Forelimb muscle (tissue), 1 donor: ENCODE measurements around the gene TPH1. TPM values are rescaled to one million over a fixed set of nuclear protein-coding genes. Genes with fewer than 3 reads are reported as not detected.

Experiments
- DNase-seq: peaks from one replicate; pipeline ENCODE4 v3.0.0-alpha.2; 2013; ENCODE audit warnings: low read depth
- polyA plus RNA-seq: library from polyadenylated mRNA; unstranded; fragments of 120-200 nt; gene quantifications from one replicate; pipeline ENCODE4 v1.2.1, GENCODE V29; 2013; ENCODE audit not compliant: insufficient read length

TPH1 gene
- polyA plus RNA-seq, result 0.40 TPM

DNA sequence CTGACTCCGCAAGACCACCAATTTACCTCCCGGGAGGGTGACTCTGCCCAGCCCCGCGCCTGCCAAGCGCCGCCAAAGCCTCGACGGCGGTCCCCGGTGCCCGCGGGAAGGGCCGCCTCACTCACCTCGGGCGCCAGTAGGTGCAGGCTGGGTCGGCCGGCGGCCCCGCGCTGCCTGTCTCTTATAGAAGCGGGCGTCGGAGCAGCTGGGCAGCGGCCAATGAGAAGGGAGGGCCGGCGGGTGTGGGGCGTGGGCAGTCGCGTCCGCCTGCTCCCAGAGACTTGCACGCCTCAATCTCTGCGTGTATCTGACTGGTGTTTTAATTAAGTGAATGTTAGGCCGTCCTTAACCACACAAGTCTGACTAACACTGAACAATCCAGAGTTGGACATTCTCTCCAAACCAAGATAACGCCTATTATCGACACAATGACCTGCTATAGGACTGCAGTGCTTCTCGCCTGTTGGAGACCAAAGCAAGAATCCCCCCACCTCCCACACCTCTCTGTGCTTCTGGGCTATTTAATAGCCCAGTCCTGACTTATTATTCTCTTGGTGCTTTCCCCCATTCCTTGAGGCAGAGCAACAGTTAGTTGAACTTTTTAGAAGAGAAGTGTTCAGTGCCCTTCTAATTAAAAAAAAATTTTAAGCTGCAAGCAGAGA, at the start of gene TPH1:
TSS of gene TPH1 (minus strand) at position 154 of the 662 bp plus-strand sequence. CDS start 5,507 bp downstream, outside the sequence.
- no peak for DNase-seq

- no peak for DNase-seq
Measured at GRCh38 chr11:18093959-18094358, 47.9 kb upstream of the TPH1 start.

GRCh38 chr11:18091731-18092130, 45.7 kb upstream of the TPH1 start:
- DNase-seq, result no peak

- no peak for DNase-seq
Measured at GRCh38 chr11:18088966-18089365, 42.9 kb upstream of the TPH1 start.

- DNase-seq, result no peak
Measured at GRCh38 chr11:18088366-18088765, 42.3 kb upstream of the TPH1 start.

DNA sequence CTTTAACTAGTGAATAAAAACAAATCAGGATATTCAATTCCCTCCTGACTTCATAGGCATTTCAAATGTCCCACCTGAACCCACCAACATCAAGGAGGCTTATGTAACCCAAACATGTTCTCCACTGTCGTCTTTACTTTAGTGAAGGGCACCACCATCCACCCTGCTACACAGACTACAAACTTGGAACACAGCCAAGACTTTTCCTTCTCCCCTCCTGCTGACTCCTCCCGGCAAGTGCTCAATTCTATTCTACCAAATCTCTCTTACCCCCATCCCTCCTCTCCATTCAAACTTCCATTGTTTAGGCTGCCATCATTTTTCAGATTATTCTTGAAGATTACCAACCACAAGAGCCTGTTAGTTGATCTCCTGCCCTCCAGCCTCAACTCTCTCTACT, 35.5 kb upstream of the TPH1 start:
- no peak for DNase-seq

DNA sequence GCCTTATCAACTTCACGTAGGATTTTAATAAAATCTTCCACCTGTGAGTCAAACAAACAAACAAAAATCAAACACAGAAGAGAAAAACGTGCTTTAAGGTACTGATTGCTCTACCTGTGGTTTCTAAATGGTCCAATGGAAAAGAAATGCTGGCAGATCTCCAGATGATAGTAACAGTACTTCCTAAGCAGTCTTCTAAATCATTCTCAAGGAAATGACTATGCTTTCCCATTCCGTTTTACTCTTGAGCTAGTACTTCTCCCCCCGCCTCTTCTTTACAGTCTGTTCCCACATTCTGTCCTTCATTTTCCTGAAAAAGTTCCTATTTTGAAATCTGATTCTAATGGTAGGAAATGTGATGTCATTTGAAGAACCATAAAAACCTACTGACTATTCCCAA, 34.4 kb upstream of the TPH1 start:
- no peak for DNase-seq

- no peak for DNase-seq
Measured at GRCh38 chr11:18078909-18079308, 32.8 kb upstream of the TPH1 start.

- DNase-seq, result no peak
Measured at GRCh38 chr11:18075444-18075843, 29.4 kb upstream of the TPH1 start.

- no peak for DNase-seq
Measured at GRCh38 chr11:18071098-18071705, 25.1 kb upstream of the TPH1 start.

DNA sequence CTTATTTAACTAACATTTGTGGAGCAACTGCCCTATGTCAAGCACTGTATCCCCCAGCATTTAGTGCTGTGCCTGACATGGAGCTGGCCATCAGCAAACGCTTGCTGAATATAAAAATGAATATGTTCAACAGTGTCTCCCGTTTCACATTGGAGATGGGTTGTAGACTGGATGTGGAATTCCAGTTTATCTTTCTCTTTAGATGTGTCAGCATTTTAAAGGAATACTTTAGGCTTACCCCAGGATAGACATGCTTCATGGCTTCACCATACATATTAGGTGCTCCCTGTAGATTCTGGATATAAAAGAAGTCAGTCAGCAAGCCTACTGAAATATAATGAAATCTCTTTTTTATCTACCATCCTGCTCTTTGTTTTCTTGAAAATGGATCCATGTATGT, 21.3 kb upstream of the TPH1 start:
- no peak for DNase-seq

DNA sequence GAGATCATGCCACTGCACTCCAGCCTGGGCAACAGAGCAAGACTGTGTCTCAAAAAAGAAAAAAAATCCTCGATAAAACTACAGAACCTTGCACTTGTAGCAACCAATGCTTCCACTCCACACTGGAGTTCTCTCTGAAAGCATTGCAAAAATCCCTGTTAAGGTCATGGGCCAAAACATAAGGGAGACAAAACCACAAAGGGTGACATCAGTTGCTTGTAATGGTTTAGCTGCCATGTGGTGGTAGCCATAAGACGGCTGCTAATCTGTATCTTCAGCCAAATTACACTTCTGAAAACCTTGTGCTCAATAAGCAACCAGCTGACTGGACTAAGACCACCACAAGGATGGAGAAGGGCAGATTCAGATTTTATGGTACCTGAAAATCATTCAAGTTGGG, 20.6 kb upstream of the TPH1 start:
- DNase-seq, result no peak

- no peak for DNase-seq
Measured at GRCh38 chr11:18065572-18065971, 19.5 kb upstream of the TPH1 start.

DNA sequence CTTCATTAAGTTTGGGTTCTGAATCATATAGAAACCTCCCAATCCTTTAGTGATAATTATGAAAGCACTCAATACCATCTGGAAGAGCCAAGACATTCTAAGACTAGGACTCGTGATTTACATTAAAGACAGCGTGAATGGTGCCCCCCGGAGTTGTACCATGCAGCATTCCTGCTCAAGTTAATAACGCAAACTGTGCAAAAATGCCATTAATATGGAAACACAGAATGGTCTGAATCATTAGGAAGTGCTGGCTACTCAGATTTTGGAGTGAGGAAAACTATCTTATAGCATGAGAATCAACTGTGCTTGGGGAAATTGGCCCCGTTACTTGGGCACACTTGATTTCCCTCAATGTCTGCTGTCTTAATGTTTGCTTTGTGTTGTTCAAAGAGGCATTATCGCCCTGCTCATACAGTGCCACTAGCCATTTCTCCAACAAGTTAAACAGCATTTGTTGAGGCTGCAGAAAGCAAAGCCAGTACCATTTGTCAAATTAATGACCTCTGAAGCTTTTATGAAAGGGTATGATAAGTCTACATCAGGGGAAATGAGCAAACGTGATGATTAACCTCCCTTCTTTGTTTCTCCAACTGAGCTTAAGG, 18.5 kb upstream of the TPH1 start:
- DNase-seq, result no peak

DNA sequence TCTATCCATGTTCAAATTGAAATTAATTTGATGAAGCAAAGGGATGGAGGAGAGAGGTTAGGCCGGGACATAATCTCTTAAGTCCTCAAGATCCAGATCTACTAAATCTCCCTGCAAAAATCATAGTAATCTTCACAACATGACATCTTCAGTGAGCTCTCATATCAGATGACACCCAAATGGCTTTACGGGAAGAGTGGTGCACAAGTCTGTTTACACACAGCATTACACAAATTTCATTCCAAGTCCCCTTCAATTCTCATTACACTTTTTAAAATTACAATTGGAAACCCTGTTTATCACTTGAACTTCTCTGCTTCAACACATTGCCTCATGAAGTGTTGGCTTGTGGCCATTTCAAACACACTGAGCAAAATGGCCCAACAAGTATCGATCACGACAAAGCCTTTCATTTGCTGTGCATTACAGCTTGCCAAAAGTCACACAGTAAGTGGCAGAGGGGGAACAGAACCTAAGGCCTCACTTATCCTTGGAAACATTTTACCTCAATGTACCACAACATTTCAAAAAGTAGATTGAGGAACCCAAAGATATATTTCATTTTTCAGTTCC, 17.9 kb upstream of the TPH1 start:
- DNase-seq, result no peak

- DNase-seq, result no peak
Measured at GRCh38 chr11:18063125-18063524, 17.1 kb upstream of the TPH1 start.

- DNase-seq, result no peak
Measured at GRCh38 chr11:18061351-18061750, 15.3 kb upstream of the TPH1 start.

GRCh38 chr11:18056561-18057181, 10.6 kb upstream of the TPH1 start:
- no peak for DNase-seq

DNA sequence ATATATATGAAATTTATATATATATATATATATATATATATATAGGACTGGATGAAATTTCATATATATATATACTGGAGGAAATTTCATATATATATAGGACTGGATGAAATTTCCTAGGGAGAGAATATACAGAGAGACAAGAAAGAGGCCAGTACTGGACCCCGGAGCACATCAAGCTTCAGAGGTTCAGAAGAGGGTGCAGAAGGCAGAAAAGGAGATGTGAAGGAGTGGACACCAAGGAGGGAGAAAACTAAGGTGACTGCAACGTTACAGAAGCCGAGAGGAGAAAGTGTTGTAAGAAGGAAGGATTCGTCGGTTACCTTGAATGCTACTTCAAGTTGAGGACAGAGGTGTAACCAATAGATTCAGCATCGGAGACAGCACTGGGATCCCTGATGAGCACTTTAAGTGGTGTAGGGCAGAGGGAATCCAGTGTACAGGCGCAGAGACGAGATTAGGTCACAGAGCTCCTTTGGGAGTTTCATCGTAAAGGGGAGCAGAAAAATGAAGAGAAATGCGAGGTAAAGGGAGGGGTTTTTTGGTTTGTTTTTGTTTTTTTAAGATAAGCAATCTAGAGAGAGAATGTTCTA, 8.5 kb upstream of the TPH1 start:
- DNase-seq, result no peak

GRCh38 chr11:18050848-18051247, 4.8 kb upstream of the TPH1 start:
- DNase-seq, result no peak

DNA sequence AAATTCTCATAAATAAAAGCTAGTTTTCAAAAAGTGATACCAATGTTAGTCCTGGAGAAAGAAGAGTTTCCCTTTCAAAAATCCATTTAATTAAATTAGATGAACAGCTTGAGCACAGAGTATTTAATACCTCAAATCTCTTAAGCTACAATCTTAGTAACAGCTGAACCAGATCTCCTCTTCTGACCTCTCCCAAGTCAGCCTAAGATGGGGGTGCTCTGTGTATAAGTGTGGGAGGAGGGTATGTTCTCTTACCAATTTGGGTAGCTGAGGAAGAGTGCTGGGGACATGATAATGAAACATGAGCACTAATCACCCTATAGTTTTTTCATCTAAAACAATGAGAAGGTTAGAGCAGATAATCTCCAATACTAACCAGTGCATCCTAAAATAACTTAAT, 9.6 kb downstream of the TPH1 start:
- DNase-seq, result no peak

- DNase-seq, result no peak
Measured at GRCh38 chr11:18027475-18027874, 18.6 kb downstream of the TPH1 start.
